ENCODE measurements around the gene SDF4. TPM values are rescaled to one million over a fixed set of nuclear protein-coding genes. Genes with fewer than 3 reads are reported as not detected.

SDF4 gene
- total RNA-seq, 1 experiment from 2014 or later, result 254 TPM

- intact Hi-C loops (cut with micrococcal nuclease), result no loop called here
- no peak overlapping the region for H3K9ac ChIP-seq (ENCODE audit: low read length)
- no peaks in the 10 kb centered on the region for H3K9me3 ChIP-seq (ENCODE audit: low read length)
- peaks cover 21% of the 10 kb centered on the region for H4K20me1 ChIP-seq (ENCODE audit: low read length)
- ATAC-seq, result no peak
- no peak overlapping the region for H2AFZ ChIP-seq (ENCODE audit: low read length)
- DNase-seq, result no peak
- H3K36me3 ChIP-seq (ENCODE audit: low read depth, low read length), result no peaks in the 10 kb centered on the region; the same call in 1 of the 2 replicates
- peaks cover 33% of the 10 kb centered on the region for H3K79me2 ChIP-seq (ENCODE audit: low read length)
- POLR2A ChIA-PET (ENCODE audit: unreplicated experiment), result interaction anchor here (0.6 kb wide), 1 partner anchor 1296 kb away, joined by 4 read pairs; no protein-coding TSS in a partner anchor
- CTCF ChIA-PET, result no interaction called here
- BruUV-seq (replicated peaks), result no TSS peak
- no peaks in the 10 kb centered on the region for H3K4me1 ChIP-seq (ENCODE audit: insufficient read depth, low read length)
- TF ChIP-seq CTCF (conservative IDR thresholded peaks at IDR 0.05; ENCODE audit: low read depth, low read length) (no peak), EZH2phosphoT487 (IDR thresholded peaks at IDR 0.05; ENCODE audit: borderline replicate concordance, low read length) (no peak), EZH2 (IDR thresholded peaks at IDR 0.05; ENCODE audit: low read length, unreplicated experiment) (no peak)
- H3F3A ChIP-seq (ENCODE audit: low read length, unreplicated experiment), result no peaks in the 10 kb centered on the region
- H3K4me3 ChIP-seq (ENCODE audit: low read length), result no peak overlapping the region
- H3K27me3 ChIP-seq (ENCODE audit: low read length), result no peaks in the 10 kb centered on the region
- no peaks in the 10 kb centered on the region for H3K9me2 ChIP-seq (replicated peaks; ENCODE audit: low read length)
- H3K4me2 ChIP-seq (ENCODE audit: low read length), result no peak overlapping the region
- H3K27ac ChIP-seq (ENCODE audit: low read length), result no peak overlapping the region
Observed at GRCh38 chr1:1171546-1172340, 60.1 kb downstream of the SDF4 start.

GRCh38 chr1:1171161-1171545, 60.6 kb downstream of the SDF4 start:
- no peak for ATAC-seq

More at GRCh38 chr1:1171161-1171545, 60.6 kb downstream of the SDF4 start:
- H3K4me3 ChIP-seq (ENCODE audit: low read length), result no peak overlapping the region
- CTCF ChIA-PET, result no interaction called here
- H3K27me3 ChIP-seq (ENCODE audit: low read length), result no peaks in the 10 kb centered on the region
- TF ChIP-seq EZH2 (IDR thresholded peaks at IDR 0.05; ENCODE audit: low read length, unreplicated experiment), result no peak
- TF ChIP-seq EZH2phosphoT487 (IDR thresholded peaks at IDR 0.05; ENCODE audit: borderline replicate concordance, low read length), result no peak
- TF ChIP-seq CTCF (conservative IDR thresholded peaks at IDR 0.05; ENCODE audit: low read depth, low read length), result no peak
- no peak overlapping the region for H3K27ac ChIP-seq (ENCODE audit: low read length)
- no peaks in the 10 kb centered on the region for H3F3A ChIP-seq (ENCODE audit: low read length, unreplicated experiment)
- H3K36me3 ChIP-seq (ENCODE audit: low read depth, low read length), result no peaks in the 10 kb centered on the region; the same call in 1 of the 2 replicates
- H3K9me3 ChIP-seq (ENCODE audit: low read length), result no peaks in the 10 kb centered on the region
- H3K4me2 ChIP-seq (ENCODE audit: low read length), result no peak overlapping the region
- peaks cover 39% of the 10 kb centered on the region for H3K79me2 ChIP-seq (ENCODE audit: low read length)
- peaks cover 24% of the 10 kb centered on the region for H4K20me1 ChIP-seq (ENCODE audit: low read length)
- peaks cover under 1% of the 10 kb centered on the region for H3K4me1 ChIP-seq (ENCODE audit: insufficient read depth, low read length)
- POLR2A ChIA-PET (ENCODE audit: unreplicated experiment), result interaction anchor here (0.6 kb wide), 1 partner anchor 1297 kb away, joined by 4 read pairs; no protein-coding TSS in a partner anchor
- no peaks in the 10 kb centered on the region for H3K9me2 ChIP-seq (replicated peaks; ENCODE audit: low read length)
- no peak for DNase-seq
- H2AFZ ChIP-seq (ENCODE audit: low read length), result no peak overlapping the region
- BruUV-seq (replicated peaks), result no TSS peak
- intact Hi-C loops (cut with micrococcal nuclease), result no loop called here
- no peak overlapping the region for H3K9ac ChIP-seq (ENCODE audit: low read length)

Data from PC-3 (cell line).